Measurements from ENCODE around the gene SFMBT1.

Gene SFMBT1

GRCh38 chr3:52879090-52879489, 166.8 kb downstream of the SFMBT1 start:
- TF ChIP-seq EZH2phosphoT487 (IDR thresholded peaks at IDR 0.05; ENCODE audit: borderline replicate concordance, low read length): no peak
- Histone ChIP-seq H3K4me1 (ENCODE audit: control insufficient read depth, low read length) (no peaks in the 10 kb centered on the region), H3K4me2 (ENCODE audit: low read length) (no peak overlapping the region), H3K9me2 (replicated peaks; ENCODE audit: control insufficient read depth, low read length) (no peaks in the 10 kb centered on the region), H3K36me3 (ENCODE audit: control insufficient read depth, low read length) (no peaks in the 10 kb centered on the region), H3K4me3 (ENCODE audit: low read length) (no peak overlapping the region), H3K27me3 (ENCODE audit: control insufficient read depth, low read length) (no peaks in the 10 kb centered on the region), H4K20me1 (ENCODE audit: control insufficient read depth, insufficient read depth, low read depth, low read length) (no peaks in the 10 kb centered on the region), H3K79me2 (ENCODE audit: control insufficient read depth, low read length) (peaks cover 2% of the 10 kb centered on the region; the same call in 1 of the 2 replicates), H3K27ac (ENCODE audit: low read depth, low read length) (no peak overlapping the region), H3K9me3 (ENCODE audit: control insufficient read depth, insufficient read depth, low read length) (no peaks in the 10 kb centered on the region), H3F3A (ENCODE audit: control insufficient read depth, insufficient read depth) (no peaks in the 10 kb centered on the region)

DNA sequence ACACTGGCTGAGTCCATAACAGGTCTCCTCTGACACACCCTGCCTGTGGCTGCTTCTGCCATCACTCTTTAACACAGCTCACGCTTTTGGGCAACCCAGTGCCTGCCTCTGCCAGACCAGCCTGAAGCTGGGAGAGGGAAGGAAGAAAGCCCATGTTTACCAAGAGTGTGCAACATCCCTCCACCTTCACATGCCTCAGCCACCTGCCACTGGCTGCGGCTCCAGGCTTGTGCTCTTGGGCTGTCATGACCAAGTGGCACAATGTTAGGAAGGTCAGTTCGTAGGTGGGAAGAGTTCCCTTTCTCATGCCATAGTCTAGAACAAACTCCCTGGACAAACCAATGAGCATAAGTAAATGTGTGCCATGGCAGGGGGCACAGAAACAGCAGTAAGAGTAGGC, 168.8 kb downstream of the SFMBT1 start:
- no peaks in the 10 kb centered on the region for H3K36me3 ChIP-seq (ENCODE audit: control insufficient read depth, low read length)
- no peaks in the 10 kb centered on the region for H3K9me2 ChIP-seq (replicated peaks; ENCODE audit: control insufficient read depth, low read length)
- no peaks in the 10 kb centered on the region for H3K4me1 ChIP-seq (ENCODE audit: control insufficient read depth, low read length)
- H3F3A ChIP-seq (ENCODE audit: control insufficient read depth, insufficient read depth): no peaks in the 10 kb centered on the region
- no peak overlapping the region for H3K27ac ChIP-seq (ENCODE audit: low read depth, low read length)
- peaks cover 6% of the 10 kb centered on the region for H3K79me2 ChIP-seq (ENCODE audit: control insufficient read depth, low read length)
- no peak overlapping the region for H3K4me3 ChIP-seq (ENCODE audit: low read length)
- TF ChIP-seq EZH2phosphoT487 (IDR thresholded peaks at IDR 0.05; ENCODE audit: borderline replicate concordance, low read length): no peak
- TF ChIP-seq, protein P1, sequence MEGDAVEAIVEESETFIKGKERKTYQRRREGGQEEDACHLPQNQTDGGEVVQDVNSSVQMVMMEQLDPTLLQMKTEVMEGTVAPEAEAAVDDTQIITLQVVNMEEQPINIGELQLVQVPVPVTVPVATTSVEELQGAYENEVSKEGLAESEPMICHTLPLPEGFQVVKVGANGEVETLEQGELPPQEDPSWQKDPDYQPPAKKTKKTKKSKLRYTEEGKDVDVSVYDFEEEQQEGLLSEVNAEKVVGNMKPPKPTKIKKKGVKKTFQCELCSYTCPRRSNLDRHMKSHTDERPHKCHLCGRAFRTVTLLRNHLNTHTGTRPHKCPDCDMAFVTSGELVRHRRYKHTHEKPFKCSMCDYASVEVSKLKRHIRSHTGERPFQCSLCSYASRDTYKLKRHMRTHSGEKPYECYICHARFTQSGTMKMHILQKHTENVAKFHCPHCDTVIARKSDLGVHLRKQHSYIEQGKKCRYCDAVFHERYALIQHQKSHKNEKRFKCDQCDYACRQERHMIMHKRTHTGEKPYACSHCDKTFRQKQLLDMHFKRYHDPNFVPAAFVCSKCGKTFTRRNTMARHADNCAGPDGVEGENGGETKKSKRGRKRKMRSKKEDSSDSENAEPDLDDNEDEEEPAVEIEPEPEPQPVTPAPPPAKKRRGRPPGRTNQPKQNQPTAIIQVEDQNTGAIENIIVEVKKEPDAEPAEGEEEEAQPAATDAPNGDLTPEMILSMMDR (IDR thresholded peaks at IDR 0.05; ENCODE audit: low read depth, low read length, poor library complexity, severe bottlenecking): no peak
- no peak overlapping the region for H3K4me2 ChIP-seq (ENCODE audit: low read length)
- H3K27me3 ChIP-seq (ENCODE audit: control insufficient read depth, low read length): no peaks in the 10 kb centered on the region
- no peaks in the 10 kb centered on the region for H3K9me3 ChIP-seq (ENCODE audit: control insufficient read depth, insufficient read depth, low read length)
- no peaks in the 10 kb centered on the region; the same call in 1 of the 2 replicates for H4K20me1 ChIP-seq (ENCODE audit: control insufficient read depth, insufficient read depth, low read depth, low read length)

GRCh38 chr3:52874864-52875587, 170.8 kb downstream of the SFMBT1 start:
- Histone ChIP-seq H3K9me3 (ENCODE audit: control insufficient read depth, insufficient read depth, low read length) (no peaks in the 10 kb centered on the region), H3K4me3 (ENCODE audit: low read length) (no peak overlapping the region), H3K4me1 (ENCODE audit: control insufficient read depth, low read length) (no peaks in the 10 kb centered on the region), H3K27me3 (ENCODE audit: control insufficient read depth, low read length) (no peaks in the 10 kb centered on the region), H3K4me2 (ENCODE audit: low read length) (no peak overlapping the region), H4K20me1 (ENCODE audit: control insufficient read depth, insufficient read depth, low read depth, low read length) (no peaks in the 10 kb centered on the region; the same call in 1 of the 2 replicates), H3K36me3 (ENCODE audit: control insufficient read depth, low read length) (no peaks in the 10 kb centered on the region), H3K9me2 (replicated peaks; ENCODE audit: control insufficient read depth, low read length) (no peaks in the 10 kb centered on the region), H3F3A (ENCODE audit: control insufficient read depth, insufficient read depth) (no peaks in the 10 kb centered on the region), H3K79me2 (ENCODE audit: control insufficient read depth, low read length) (peaks cover 6% of the 10 kb centered on the region), H3K27ac (ENCODE audit: low read depth, low read length) (no peak overlapping the region)
- no peak for TF ChIP-seq EZH2phosphoT487 (IDR thresholded peaks at IDR 0.05; ENCODE audit: borderline replicate concordance, low read length)
- TF ChIP-seq, protein P1 (IDR thresholded peaks at IDR 0.05; ENCODE audit: low read depth, low read length, poor library complexity, severe bottlenecking): no peak

DNA sequence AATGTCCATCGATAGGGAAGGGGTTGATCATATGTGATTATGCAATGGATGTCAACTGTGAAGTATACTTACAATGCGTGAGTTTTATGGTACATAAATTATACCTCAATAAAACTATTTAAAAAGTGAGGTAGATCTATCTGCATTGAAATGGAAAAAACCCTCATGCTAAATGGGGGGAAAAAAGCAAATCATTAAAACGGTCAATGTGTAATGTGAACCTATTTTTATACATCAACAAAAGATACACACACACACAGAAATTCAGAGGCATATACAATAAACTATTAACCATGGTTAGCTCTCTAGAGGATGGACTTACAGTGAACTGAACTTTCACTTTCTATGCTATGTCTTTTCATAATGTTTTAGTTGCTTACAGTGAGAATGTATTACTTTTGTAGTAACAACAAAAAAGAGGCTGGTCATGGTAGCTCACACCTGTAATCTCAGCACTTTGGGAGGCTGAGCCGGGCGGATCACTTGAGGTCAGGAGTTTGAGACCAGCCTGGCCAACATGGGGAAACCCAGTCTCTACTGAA, 171.6 kb downstream of the SFMBT1 start:
- Histone ChIP-seq H4K20me1 (ENCODE audit: control insufficient read depth, insufficient read depth, low read depth, low read length) (no peaks in the 10 kb centered on the region; the same call in 1 of the 2 replicates), H3K79me2 (ENCODE audit: control insufficient read depth, low read length) (peaks cover 6% of the 10 kb centered on the region), H3K27ac (ENCODE audit: low read depth, low read length) (no peak overlapping the region), H3K4me3 (ENCODE audit: low read length) (no peak overlapping the region), H3K9me2 (replicated peaks; ENCODE audit: control insufficient read depth, low read length) (no peaks in the 10 kb centered on the region), H3F3A (ENCODE audit: control insufficient read depth, insufficient read depth) (no peaks in the 10 kb centered on the region), H3K9me3 (ENCODE audit: control insufficient read depth, insufficient read depth, low read length) (no peaks in the 10 kb centered on the region), H3K4me2 (ENCODE audit: low read length) (no peak overlapping the region), H3K4me1 (ENCODE audit: control insufficient read depth, low read length) (no peaks in the 10 kb centered on the region), H3K27me3 (ENCODE audit: control insufficient read depth, low read length) (no peaks in the 10 kb centered on the region), H3K36me3 (ENCODE audit: control insufficient read depth, low read length) (no peaks in the 10 kb centered on the region)
- TF ChIP-seq EZH2phosphoT487 (IDR thresholded peaks at IDR 0.05; ENCODE audit: borderline replicate concordance, low read length): no peak
- TF ChIP-seq, protein P1 (IDR thresholded peaks at IDR 0.05; ENCODE audit: low read depth, low read length, poor library complexity, severe bottlenecking): no peak
